MCF 10A (cell line): ENCODE data around the gene TLN1. TPM values are rescaled to one million over a fixed set of nuclear protein-coding genes. Genes with fewer than 3 reads are reported as not detected.

Source experiments
- BruUV-seq: library from RNA; stranded (reverse); fragments of 400-500 nt; replicated peaks from 2 replicates; lab custom pipeline; 2021; lab: Mats Ljungman, UMichigan
- CTCF ChIA-PET: fragments of 300-600 bp; sonication (Branson Sonifier 250); formaldehyde crosslinking; extraction: SDS; loops from one replicate; lab custom pipeline; 2021; ENCODE audit warnings: antibody characterized with exemption, inconsistent platforms; lab: Yijun Ruan, JAX
- POLR2A ChIA-PET: fragments of 300-600, 350-650 bp; sonication (Branson Sonifier 250); formaldehyde crosslinking; extraction: SDS; loops from one replicate; lab custom pipeline; 2020; ENCODE audit warnings: antibody characterized with exemption, inconsistent platforms; lab: Yijun Ruan, JAX
- DNase-seq: peaks from one replicate; pipeline ENCODE4 v3.0.0-alpha.2; 2018; ENCODE audit not compliant: unreplicated experiment
- H3K27ac Mint-ChIP-seq: one replicate; pipeline ENCODE4 v1.8.0; 2022; ENCODE audit warnings: mild to moderate bottlenecking, low read depth, mixed read lengths; ENCODE audit not compliant: unreplicated experiment
- H3K27me3 Mint-ChIP-seq: one replicate; pipeline ENCODE4 v1.8.0; 2022; ENCODE audit warnings: mixed read lengths; ENCODE audit not compliant: insufficient read depth, unreplicated experiment
- H3K36me3 Mint-ChIP-seq: one replicate; pipeline ENCODE4 v1.8.0; 2022; ENCODE audit warnings: mild to moderate bottlenecking, moderate library complexity, mixed read lengths; ENCODE audit not compliant: insufficient read depth, unreplicated experiment
- H3K4me1 Mint-ChIP-seq: one replicate; pipeline ENCODE4 v1.8.0; 2022; ENCODE audit warnings: mixed read lengths; ENCODE audit not compliant: insufficient read depth, unreplicated experiment
- H3K4me3 Mint-ChIP-seq: one replicate; pipeline ENCODE4 v1.8.0; 2022; ENCODE audit warnings: mild to moderate bottlenecking, moderate library complexity, mixed read lengths; ENCODE audit not compliant: unreplicated experiment
- H3K9me3 Mint-ChIP-seq: one replicate; pipeline ENCODE4 v1.8.0; 2022; ENCODE audit warnings: mixed read lengths; ENCODE audit not compliant: unreplicated experiment
- CTCF ChIP-seq: fragments of 200-600 bp; IDR thresholded peaks from one replicate; pipeline ENCODE4 v1.8.0; 2022; ENCODE audit warnings: antibody characterized with exemption, mild to moderate bottlenecking; ENCODE audit not compliant: unreplicated experiment
- intact Hi-C: fragments of 100-400 bp; cut with micrococcal nuclease; formaldehyde crosslinking; loops from 2 replicates; pipeline ENCODE4 v1.14.1; 2022
- total RNA-seq: library from RNA; stranded (reverse); gene quantifications from 2 replicates; pipeline ENCODE4 v1.2.3, GENCODE V29; 2022

TLN1 gene
- total RNA-seq, 1 experiment from 2014 or later = 224 TPM

GRCh38 chr9:35734096-35734495, 2.1 kb upstream of the TLN1 start:
- CTCF ChIA-PET = interaction anchor here (0.6 to 9.8 kb wide), 6 partner anchors 12 to 523 kb away, joined by 3 to 150 read pairs (median 3); partner anchors contain the start of genes GBA2 and RGP1
- no TSS peak for BruUV-seq
- intact Hi-C loops = loop anchor here (5.0 kb wide), 2 partner anchors 53 to 622 kb away; no protein-coding TSS in a partner anchor

GRCh38 chr9:35732800-35733541, 976 bp upstream of the TLN1 start:
- H3K4me1 Mint-ChIP-seq = peaks cover 13% of the 10 kb centered on the region
- H3K9me3 Mint-ChIP-seq = no peaks in the 10 kb centered on the region
- H3K36me3 Mint-ChIP-seq = peaks cover 44% of the 10 kb centered on the region
- CTCF ChIA-PET = interaction anchor here (0.5 to 10.3 kb wide), 14 partner anchors 9 to 93 kb away, joined by 3 to 150 read pairs (median 4); partner anchors contain the start of genes ARHGEF39, CCDC107, GBA2 and MSMP
- BruUV-seq = TSS peak; percentile 75
- TF ChIP-seq CTCF = peak; percentile 15
- peak; percentile 66 for DNase-seq
- no peak overlapping the region for H3K27ac Mint-ChIP-seq
- intact Hi-C loops = loop anchor here (1.0 to 5.0 kb wide), 9 partner anchors 16 to 621 kb away; partner anchors contain the start of genes GBA2 and RGP1
- no peak overlapping the region for H3K4me3 Mint-ChIP-seq
- POLR2A ChIA-PET = interaction anchor here (0.6 to 15.0 kb wide), 25 partner anchors 11 to 621 kb away, joined by 3 to 284 read pairs (median 9); partner anchors contain the start of genes ARHGEF39, ATOSB, CCDC107 and CLTA
- H3K27me3 Mint-ChIP-seq = no peaks in the 10 kb centered on the region

More at GRCh38 chr9:35734096-35734495, 2.1 kb upstream of the TLN1 start:
- POLR2A ChIA-PET = interaction anchor here (0.6 to 15.0 kb wide), 5 partner anchors 11 to 76 kb away, joined by 3 to 284 read pairs (median 4); partner anchors contain the start of genes CCDC107, GBA2, RGP1 and RMRP
- no peak for DNase-seq
- Mint-ChIP-seq H3K27ac (peak overlapping the region; percentile 40), H3K4me3 (no peak overlapping the region), H3K36me3 (peaks cover 51% of the 10 kb centered on the region), H3K27me3 (no peaks in the 10 kb centered on the region), H3K9me3 (no peaks in the 10 kb centered on the region), H3K4me1 (peaks cover 13% of the 10 kb centered on the region)
- TF ChIP-seq CTCF = no peak

- no peak for TF ChIP-seq CTCF
- Mint-ChIP-seq H3K4me3 (no peak overlapping the region), H3K36me3 (peaks cover 33% of the 10 kb centered on the region), H3K27ac (no peak overlapping the region), H3K9me3 (no peaks in the 10 kb centered on the region), H3K4me1 (peaks cover 21% of the 10 kb centered on the region), H3K27me3 (no peaks in the 10 kb centered on the region)
- BruUV-seq = TSS peak; percentile 41
- CTCF ChIA-PET = interaction anchor here (0.6 to 10.3 kb wide), 16 partner anchors 8 to 1523 kb away, joined by 3 to 150 read pairs (median 4); partner anchors contain the start of genes ARHGEF39, CCDC107, GBA2 and RGP1
- POLR2A ChIA-PET = interaction anchor here (0.5 to 15.0 kb wide), 33 partner anchors 10 to 1126 kb away, joined by 3 to 284 read pairs (median 5); partner anchors contain the start of genes ARHGEF39, CCDC107, CLTA and GBA2
- intact Hi-C loops = loop anchor here (1.0 to 5.0 kb wide), 7 partner anchors 25 to 619 kb away; no protein-coding TSS in a partner anchor
- no peak for DNase-seq
Measured at GRCh38 chr9:35731415-35732184, 395 bp downstream of the TLN1 start.
